K562 (cell line): ENCODE data around the gene CD52. TPM values are rescaled to one million over a fixed set of nuclear protein-coding genes. Genes with fewer than 3 reads are reported as not detected.

Experiments used
- CBFA2T2 ChIP-seq: fragments of 450-650 bp; conservative IDR thresholded peaks from 2 replicates; pipeline ENCODE4 v1.6.1; 2017; ENCODE audit warnings: mild to moderate bottlenecking
- CBX1 ChIP-seq: sonication (generic); IDR thresholded peaks from 2 replicates; pipeline ENCODE4 v1.6.1; 2016; ENCODE audit warnings: antibody characterized with exemption, low read depth, mild to moderate bottlenecking
- ELF1 ChIP-seq: fragments of 200-800 bp; sonication (Bioruptor generic); IDR thresholded peaks from 2 replicates; pipeline ENCODE4 v1.6.1; 2016; ENCODE audit warnings: missing genetic modification characterization, missing compliant biosample characterization
- ETV6 ChIP-seq, 3 experiments: fragments of 150-350 bp in 1 of 3; sonication (generic) in 1 of 3; formaldehyde crosslinking in 1 of 3; IDR thresholded peaks; 2 replicates each; pipeline versions ENCODE4 v1.6.1 to v1.8.0; 2014 to 2022; ENCODE audit warnings: borderline replicate concordance in 2 of 3, low read depth in 2 of 3, antibody characterized with exemption in 1 of 3, low read length in 1 of 3, mild to moderate bottlenecking in 1 of 3, missing genetic modification reagents in 1 of 3
- HEY1 ChIP-seq: fragments of 250-450 bp; sonication (Bioruptor Pico); IDR thresholded peaks from 2 replicates; pipeline ENCODE4 v1.5.0; 2020; ENCODE audit warnings: mild to moderate bottlenecking, moderate library complexity, borderline replicate concordance
- POU5F1 ChIP-seq: fragments of 150-350 bp; IDR thresholded peaks from 2 replicates; pipeline ENCODE4 v1.6.1; 2014; ENCODE audit warnings: borderline replicate concordance, low read length, low read depth, mild to moderate bottlenecking; ENCODE audit not compliant: partially characterized antibody
- WHSC1 ChIP-seq: IDR thresholded peaks from one replicate; pipeline ENCODE4 v1.6.1; 2012; ENCODE audit warnings: low read length, control low read depth, inconsistent platforms
- polyA plus RNA-seq, 8 experiments: library from polyadenylated mRNA; depleted of rRNA in 4 of 8; stranded (reverse) in 5 of 8; unstranded in 3 of 8; fragments of >200 nt; fragmentation: Nextera tagmentation in 2 of 8; fragmentation: Illumina TruSeq in 1 of 8; extraction: Ambion mirVana in 2 of 8; extraction: Trizol in 1 of 8; gene quantifications; 2 replicates each; pipeline versions ENCODE4 v1.2.1 to v1.2.3, GENCODE V29; 2011 to 2014; ENCODE audit warnings: inconsistent platforms in 1 of 8, missing spikeins in 1 of 8
- total RNA-seq, 7 experiments: library from RNA; depleted of rRNA in 6 of 7; stranded (reverse); fragments of >200 nt in 6 of 7; fragmentation: Illumina TruSeq in 2 of 7; extraction: Trizol in 2 of 7; gene quantifications; 2 replicates each; pipeline versions ENCODE4 v1.2.1 to v1.2.3, GENCODE V29; 2011 to 2021; ENCODE audit warnings: low replicate concordance in 1 of 7
- TF ChIP-seq, protein P1 (sequence below), 2 experiments: fragments of 150-350 bp in 1 of 2; IDR thresholded peaks; 2 replicates each; pipeline ENCODE4 v1.6.1; 2012 to 2016; ENCODE audit warnings: low read depth in 2 of 2, low read length in 2 of 2, mild to moderate bottlenecking in 1 of 2, moderate library complexity in 1 of 2
- TF ChIP-seq, protein P2 (sequence below): fragments of 250-450 bp; sonication (Bioruptor Pico); IDR thresholded peaks from 2 replicates; pipeline ENCODE4 v1.4.0; 2020; ENCODE audit warnings: mild to moderate bottlenecking
- TF ChIP-seq, protein P3 (sequence below): fragments of 450-650 bp; IDR thresholded peaks from 2 replicates; pipeline ENCODE4 v1.7.1; 2018; ENCODE audit warnings: mild to moderate bottlenecking, low read depth; ENCODE audit not compliant: partially characterized antibody

The CD52 gene
- total and polyA plus RNA-seq, 9 of the 15 experiments (the other 6 are each of a cell fraction or from before 2014, with no cell fraction given), result 34.9 to 488 (median 173) TPM

DNA sequence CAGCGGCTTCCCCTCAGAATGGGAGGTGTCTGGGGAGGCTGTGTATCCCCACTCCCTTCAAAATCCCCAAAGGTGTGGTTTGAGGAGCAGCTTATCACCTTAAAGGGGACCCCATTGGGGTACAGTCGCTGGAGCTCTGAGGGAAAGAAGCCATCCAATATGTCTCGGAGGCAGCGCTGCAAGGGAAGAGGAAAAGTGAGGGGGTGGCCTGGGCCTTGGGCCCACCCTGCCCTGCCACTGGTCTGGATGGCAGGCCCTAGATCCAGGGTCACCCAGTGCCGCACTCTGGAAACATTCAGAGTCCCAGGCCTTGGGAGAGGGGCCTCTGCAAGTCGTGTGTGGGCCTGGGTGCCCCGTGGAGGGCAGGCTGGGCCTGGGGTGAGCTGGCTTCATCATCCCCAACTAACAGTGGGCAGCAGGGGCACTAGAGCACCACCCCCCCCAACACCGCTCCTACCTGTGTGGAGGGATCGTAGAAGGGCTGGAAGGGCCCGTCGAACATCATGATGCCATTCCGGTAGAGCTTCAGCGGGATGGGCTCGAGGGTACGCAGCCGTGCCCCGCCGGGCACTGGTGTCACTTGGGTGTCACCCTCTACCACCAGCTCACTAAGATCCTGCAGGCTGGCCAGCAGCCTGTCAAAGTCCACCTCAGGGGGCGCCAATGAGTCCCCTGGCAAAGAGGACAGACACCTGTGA, 32.2 kb upstream of the CD52 start (continued):
- TF ChIP-seq, protein P1, sequence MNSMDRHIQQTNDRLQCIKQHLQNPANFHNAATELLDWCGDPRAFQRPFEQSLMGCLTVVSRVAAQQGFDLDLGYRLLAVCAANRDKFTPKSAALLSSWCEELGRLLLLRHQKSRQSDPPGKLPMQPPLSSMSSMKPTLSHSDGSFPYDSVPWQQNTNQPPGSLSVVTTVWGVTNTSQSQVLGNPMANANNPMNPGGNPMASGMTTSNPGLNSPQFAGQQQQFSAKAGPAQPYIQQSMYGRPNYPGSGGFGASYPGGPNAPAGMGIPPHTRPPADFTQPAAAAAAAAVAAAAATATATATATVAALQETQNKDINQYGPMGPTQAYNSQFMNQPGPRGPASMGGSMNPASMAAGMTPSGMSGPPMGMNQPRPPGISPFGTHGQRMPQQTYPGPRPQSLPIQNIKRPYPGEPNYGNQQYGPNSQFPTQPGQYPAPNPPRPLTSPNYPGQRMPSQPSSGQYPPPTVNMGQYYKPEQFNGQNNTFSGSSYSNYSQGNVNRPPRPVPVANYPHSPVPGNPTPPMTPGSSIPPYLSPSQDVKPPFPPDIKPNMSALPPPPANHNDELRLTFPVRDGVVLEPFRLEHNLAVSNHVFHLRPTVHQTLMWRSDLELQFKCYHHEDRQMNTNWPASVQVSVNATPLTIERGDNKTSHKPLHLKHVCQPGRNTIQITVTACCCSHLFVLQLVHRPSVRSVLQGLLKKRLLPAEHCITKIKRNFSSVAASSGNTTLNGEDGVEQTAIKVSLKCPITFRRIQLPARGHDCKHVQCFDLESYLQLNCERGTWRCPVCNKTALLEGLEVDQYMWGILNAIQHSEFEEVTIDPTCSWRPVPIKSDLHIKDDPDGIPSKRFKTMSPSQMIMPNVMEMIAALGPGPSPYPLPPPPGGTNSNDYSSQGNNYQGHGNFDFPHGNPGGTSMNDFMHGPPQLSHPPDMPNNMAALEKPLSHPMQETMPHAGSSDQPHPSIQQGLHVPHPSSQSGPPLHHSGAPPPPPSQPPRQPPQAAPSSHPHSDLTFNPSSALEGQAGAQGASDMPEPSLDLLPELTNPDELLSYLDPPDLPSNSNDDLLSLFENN (IDR thresholded peaks at IDR 0.05; ENCODE audit: low read depth in 2 of 2, low read length in 2 of 2), result no peak
- no peak for TF ChIP-seq CBX1
- TF ChIP-seq ELF1 (tag), result no peak
- TF ChIP-seq ETV6 (IDR thresholded peaks at IDR 0.05; ENCODE audit: borderline replicate concordance in 1 of 2, low read depth in 2 of 2, low read length in 1 of 2), result no peak
- no peak for TF ChIP-seq ETV6 (CRISPR knock-in tag; IDR thresholded peaks at IDR 0.05; ENCODE audit: borderline replicate concordance)
- no peak for TF ChIP-seq POU5F1
- TF ChIP-seq, protein P2, sequence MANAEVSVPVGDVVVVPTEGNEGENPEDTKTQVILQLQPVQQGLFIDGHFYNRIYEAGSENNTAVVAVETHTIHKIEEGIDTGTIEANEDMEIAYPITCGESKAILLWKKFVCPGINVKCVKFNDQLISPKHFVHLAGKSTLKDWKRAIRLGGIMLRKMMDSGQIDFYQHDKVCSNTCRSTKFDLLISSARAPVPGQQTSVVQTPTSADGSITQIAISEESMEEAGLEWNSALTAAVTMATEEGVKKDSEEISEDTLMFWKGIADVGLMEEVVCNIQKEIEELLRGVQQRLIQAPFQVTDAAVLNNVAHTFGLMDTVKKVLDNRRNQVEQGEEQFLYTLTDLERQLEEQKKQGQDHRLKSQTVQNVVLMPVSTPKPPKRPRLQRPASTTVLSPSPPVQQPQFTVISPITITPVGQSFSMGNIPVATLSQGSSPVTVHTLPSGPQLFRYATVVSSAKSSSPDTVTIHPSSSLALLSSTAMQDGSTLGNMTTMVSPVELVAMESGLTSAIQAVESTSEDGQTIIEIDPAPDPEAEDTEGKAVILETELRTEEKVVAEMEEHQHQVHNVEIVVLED (CRISPR knock-in tag), result no peak
- peak; percentile 63 for TF ChIP-seq WHSC1
- TF ChIP-seq CBFA2T2, result 0 out of 2 replicates have a peak, but pooled peaks have one; percentile 7
- TF ChIP-seq HEY1, result no peak
- TF ChIP-seq, protein P3, sequence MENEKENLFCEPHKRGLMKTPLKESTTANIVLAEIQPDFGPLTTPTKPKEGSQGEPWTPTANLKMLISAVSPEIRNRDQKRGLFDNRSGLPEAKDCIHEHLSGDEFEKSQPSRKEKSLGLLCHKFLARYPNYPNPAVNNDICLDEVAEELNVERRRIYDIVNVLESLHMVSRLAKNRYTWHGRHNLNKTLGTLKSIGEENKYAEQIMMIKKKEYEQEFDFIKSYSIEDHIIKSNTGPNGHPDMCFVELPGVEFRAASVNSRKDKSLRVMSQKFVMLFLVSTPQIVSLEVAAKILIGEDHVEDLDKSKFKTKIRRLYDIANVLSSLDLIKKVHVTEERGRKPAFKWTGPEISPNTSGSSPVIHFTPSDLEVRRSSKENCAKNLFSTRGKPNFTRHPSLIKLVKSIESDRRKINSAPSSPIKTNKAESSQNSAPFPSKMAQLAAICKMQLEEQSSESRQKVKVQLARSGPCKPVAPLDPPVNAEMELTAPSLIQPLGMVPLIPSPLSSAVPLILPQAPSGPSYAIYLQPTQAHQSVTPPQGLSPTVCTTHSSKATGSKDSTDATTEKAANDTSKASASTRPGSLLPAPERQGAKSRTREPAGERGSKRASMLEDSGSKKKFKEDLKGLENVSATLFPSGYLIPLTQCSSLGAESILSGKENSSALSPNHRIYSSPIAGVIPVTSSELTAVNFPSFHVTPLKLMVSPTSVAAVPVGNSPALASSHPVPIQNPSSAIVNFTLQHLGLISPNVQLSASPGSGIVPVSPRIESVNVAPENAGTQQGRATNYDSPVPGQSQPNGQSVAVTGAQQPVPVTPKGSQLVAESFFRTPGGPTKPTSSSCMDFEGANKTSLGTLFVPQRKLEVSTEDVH, result no peak
